NCI-H2029 (cell line): Measurements from ENCODE around the gene LAMTOR4.
"Not testable (repeated sequence)": the region's sequence is repeated elsewhere in the genome, so short reads cannot be mapped to it uniquely, and the experiment has no call there.

Source experiments
- DNase-seq: peaks from one replicate; lab custom pipeline; 2025; lab: John Stamatoyannopoulos, UW

LAMTOR4 gene

GRCh38 chr7:100171087-100171681 lies 22.5 kb downstream of the LAMTOR4 start:
- DNase-seq, result no peak

DNA sequence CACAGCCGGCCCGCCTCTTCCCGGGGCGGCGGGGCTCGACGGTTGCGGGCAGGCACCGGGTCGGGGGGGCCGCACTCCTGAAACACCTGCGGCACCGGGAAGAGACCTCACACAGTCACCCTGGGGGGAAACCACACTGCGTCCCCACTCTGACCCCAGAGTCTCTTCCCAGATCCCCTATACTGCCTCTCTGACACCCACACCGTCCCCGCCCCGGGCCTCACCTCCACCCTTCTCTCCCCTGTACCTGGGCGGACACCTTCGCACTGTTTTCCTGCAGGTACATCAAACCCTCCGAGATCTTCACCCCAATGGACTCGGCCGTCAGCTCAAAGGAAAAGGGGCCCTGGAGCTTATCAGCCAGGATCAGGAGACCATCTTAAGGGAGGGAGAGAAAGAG lies 23.1 kb downstream of the LAMTOR4 start:
- no peak for DNase-seq

GRCh38 chr7:100173806-100174495 lies 25.2 kb downstream of the LAMTOR4 start:
- no peak for DNase-seq

DNA sequence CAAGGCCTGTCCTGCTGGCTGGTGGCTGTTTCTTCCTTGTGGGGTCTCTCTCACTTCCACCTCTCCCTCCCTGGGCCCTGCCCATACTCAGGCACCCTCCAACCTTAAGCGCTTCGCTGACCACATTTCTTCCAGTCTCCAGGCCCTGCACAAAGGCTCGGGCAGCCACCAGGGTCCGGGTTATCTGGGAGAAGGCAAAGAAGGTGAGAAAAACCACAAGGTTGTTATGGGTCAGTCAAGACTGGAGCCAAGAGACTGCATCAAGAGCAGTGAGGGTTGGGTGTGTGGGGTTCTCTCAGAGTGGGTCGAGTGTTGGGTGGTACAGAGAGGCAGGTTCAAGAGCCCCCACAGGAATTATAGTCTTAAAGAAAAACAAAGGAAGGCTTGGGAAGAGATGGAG lies 25.9 kb downstream of the LAMTOR4 start:
- DNase-seq, result no peak

DNA sequence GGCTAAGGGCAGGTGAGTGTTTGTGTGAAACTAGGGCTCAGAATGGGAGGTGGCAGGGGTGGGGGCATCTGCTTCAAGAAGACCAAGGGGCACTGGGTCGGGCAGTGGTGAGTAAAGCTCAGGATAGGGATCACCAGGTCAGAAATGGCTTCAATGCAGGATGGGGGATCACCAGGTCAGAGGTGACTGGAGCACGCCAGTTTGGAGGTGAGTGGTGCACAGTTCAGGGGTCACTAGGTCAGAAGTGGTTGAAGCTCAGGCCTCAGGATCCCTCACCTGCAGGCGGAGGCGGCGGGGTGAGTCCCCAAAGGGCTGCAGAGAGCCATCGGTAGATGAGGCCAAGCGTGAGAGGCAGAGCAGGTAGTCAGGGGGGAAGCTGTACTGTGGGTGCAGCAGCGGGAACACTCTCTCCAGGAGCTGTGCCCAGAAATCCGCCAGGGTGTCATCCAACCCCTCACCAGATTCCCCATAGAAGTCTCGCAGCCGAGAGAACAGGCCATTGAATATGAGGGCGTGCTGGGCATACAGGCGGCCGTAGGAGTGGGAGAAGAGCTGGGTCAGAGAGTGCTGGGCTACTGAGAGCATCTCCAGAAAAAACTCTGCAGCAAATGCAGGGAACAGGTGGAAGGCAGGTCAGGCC lies 26.7 kb downstream of the LAMTOR4 start:
- DNase-seq, result no peak

GRCh38 chr7:100176096-100177044 lies 27.7 kb downstream of the LAMTOR4 start:
- DNase-seq, result no peak

GRCh38 chr7:100177045-100178001 lies 28.6 kb downstream of the LAMTOR4 start, which contains the start of the genes GPC2 and STAG3:
TSS of gene GPC2 (minus strand) at chr7:100177381. CDS start at chr7:100177199, 182 bp downstream.
TSS of gene STAG3 (plus strand) at chr7:100177918. CDS start at chr7:100180557, 2,639 bp downstream.
- DNase-seq, result peak; percentile 95

DNA sequence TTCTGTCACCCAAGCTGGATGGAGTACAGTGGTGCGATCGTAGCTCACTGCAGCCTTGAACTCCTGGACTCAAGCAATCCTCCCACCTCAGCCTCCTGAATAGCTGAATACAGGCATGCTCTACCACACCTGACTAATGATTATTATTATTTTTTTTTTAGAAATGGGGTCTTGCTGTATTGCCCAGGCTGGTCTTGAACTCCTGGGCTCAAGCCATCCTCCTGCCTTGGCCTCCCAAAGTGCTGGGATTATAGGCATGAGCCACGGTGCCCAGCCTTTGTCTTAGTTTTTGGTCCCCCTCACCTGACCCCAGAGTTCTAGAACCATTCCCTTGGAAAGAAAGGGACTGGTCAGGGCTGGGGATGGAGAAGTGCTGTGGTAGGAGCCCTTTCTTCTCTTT lies 31.4 kb downstream of the LAMTOR4 start:
- DNase-seq, result not testable (repeated sequence)

GRCh38 chr7:100182616-100183015 lies 33.9 kb downstream of the LAMTOR4 start:
- DNase-seq, result not testable (repeated sequence)

DNA sequence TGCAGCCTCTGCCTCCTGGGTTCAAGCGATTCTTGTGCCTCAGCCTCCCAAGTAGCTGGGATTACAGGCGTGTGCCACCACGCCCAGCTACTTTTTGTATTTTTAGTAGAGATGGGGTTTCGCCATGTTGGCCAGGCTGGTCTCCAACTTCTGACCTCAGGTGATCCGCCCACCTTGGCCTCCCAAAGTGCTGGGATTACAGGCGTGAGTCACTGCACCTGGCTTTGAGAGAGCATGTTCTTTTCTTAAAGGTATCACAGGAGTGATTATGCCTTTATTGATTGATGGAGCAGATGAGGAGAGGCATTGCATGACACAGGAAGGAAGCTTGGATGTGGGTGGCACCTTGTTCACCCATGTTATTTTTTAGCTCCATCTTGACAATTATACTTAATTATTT lies 34.4 kb downstream of the LAMTOR4 start:
- not testable (repeated sequence) for DNase-seq

DNA sequence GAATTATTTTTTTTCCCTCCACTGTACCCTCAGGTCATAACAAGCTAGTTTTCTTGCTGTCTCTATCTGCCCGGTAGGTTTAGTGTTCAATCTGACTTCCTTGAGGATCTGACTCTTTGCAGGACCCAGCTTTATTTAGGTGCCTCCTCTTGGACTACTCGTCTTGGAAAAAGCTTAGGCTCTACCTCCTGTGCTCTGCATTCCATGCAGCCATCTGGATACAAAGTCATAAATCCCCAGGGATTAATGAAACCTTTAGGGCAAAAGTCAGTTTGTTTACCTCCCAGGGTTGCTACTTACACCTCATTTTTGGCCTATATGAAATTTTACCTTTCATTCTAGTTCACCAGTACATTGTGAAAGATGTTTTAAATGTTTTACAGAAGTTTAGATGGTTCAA lies 37.0 kb downstream of the LAMTOR4 start:
- DNase-seq, result no peak

DNA sequence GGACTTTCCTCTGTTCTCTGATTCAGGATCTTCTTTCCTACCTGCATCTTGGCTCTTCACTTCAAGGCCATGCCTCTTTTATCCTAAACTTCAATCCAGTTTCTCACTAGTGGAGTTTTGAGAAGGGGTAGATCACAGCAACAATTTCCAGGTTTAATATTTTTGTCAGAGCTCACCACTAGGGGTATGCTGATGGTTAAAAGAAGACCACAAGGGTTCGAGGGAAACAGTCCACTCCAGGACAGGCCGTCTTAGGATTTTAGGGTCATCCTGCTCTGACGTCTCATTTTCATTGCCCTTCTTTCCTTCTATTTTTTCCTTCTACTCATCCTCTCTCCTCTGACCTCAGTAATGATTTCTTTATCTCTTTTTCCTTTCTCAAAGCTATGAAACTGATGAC lies 40.3 kb downstream of the LAMTOR4 start:
- no peak for DNase-seq

GRCh38 chr7:100190048-100190711 lies 41.5 kb downstream of the LAMTOR4 start:
- DNase-seq, result no peak

GRCh38 chr7:100191775-100192174 lies 43.1 kb downstream of the LAMTOR4 start:
- no peak for DNase-seq

DNA sequence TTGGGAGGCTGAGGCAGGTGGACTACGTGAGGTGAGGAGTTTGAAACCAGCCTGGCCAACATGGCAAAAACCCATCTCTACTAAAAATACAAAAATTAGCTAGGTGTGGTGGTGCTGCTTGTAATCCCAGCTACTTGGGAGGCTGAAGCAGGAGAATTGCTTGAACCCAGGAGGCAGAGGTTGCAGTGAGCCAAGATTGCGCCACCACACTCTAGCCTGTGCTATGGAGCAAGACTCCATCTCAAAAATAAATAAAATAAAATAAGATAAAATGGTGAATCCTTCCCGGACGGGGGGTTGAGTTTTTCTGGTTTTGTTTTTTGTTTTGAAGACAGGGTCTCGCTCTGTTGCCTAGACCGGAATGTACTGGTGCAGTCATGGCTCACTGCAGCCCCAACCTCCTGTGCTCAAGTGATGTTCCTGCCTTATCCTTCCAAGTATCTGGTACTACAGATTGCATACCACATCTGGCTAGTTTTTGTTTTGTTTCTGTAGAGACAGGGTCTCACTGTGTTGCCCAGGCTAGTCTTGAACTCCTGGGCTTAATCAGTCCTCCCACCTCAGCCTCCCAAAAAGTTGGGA lies 43.7 kb downstream of the LAMTOR4 start:
- not testable (repeated sequence) for DNase-seq

DNA sequence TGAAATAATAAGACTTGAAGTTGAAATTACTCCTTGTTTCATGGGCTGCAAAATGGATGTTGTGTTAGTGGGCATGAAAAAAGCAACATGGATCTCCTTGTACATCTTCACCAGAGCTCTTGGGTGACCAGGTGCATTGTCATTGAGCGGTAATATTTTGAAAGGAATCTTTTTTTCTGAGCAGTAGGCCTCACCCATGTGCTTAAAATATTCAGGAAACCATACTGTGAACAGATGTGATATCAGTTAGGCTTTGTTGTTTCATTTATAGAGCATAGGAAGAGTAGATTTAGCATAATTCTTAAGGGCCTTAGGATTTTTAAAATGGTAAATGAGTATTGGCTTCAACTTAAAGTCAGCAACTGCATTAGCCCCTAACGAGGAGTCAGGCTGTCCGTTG lies 44.3 kb downstream of the LAMTOR4 start:
- no peak for DNase-seq

DNA sequence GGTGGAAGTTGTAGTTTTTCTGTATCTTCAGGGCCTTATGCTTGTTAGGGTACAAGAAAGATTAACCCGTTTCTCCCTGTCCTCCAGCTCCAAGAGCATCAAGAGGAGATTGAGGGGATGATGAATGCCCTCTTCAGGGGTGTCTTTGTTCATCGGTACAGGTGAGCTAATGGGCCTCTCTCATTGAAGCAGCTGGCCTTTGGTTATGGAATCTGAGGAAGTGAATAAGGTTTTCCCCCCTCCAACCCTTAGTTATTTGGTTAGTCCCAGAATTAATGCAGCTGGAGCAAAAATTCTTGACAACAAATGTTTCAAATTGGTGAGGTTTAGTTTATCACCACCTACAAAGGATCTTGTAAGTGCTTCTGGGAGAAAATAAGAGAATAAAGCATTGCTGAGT lies 46.5 kb downstream of the LAMTOR4 start:
- no peak for DNase-seq

DNA sequence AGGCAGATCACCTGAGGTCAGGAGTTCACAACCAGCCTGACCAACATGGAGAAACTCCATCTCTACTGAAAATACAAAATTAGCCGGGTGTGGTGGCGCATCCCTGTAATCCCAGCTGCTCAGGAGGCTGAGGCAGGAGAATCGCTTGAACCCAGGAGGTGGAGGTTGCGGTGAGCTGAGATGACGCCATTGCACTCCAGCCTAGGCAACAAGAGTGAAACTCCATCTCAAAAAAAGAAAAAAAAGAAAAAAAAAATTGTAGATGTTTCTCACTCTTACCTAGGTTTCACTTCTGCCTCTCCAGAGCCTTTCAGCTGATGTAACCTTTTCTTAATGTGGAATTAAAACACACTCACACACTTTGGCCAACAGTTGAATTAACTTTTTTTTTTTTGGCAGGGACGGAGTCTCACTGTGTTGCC lies 47.2 kb downstream of the LAMTOR4 start:
- not testable (repeated sequence) for DNase-seq

- DNase-seq, result no peak
Observed at GRCh38 chr7:100198266-100198665, 49.5 kb downstream of the LAMTOR4 start.

DNA sequence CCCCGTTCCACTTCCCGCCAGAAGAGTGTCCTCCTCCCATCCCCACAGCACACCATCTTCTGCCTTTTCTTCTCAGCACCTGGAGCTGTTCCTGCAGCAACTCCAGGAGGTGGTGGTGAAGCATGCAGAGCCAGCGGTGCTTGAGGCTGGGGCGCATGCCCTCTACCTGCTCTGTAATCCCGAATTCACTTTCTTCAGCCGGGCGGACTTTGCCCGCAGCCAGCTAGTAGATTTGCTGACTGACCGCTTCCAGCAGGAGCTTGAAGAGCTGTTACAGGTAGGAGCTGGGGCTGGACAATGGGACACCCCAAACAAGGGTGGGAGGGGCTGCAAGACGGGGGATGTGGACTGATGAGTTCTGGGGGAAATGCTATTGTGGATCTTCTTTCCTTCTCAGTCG lies 52.0 kb downstream of the LAMTOR4 start:
- DNase-seq, result no peak
